ENCODE measurements around the gene MSH6. TPM values are rescaled to one million over a fixed set of nuclear protein-coding genes. Genes with fewer than 3 reads are reported as not detected.

Gene MSH6
- total and polyA plus RNA-seq, 2 of the 13 experiments (the other 11 are each of a cell fraction or from before 2014, with no cell fraction given): 20.8 to 113 TPM

GRCh38 chr2:47741637-47742036, 41.3 kb upstream of the MSH6 start:
- no TSS peak for BruUV-seq (replicated peaks)
- intact Hi-C loops (cut with micrococcal nuclease; ENCODE audit: unreplicated experiment) (no loop called here), in situ Hi-C loops (cut with HindIII; ENCODE audit: extremely low pct_ligation_motif_present, low pct_unique_long_range_greater_than_20kb) (no loop called here)
- Histone ChIP-seq H3K4me3 (replicated peaks in 1 of 3; ENCODE audit: insufficient read depth in 1 of 3, low read depth in 2 of 3, low read length in 3 of 3) (no peak overlapping the region), H3K4me2 (ENCODE audit: low read depth, low read length) (no peak overlapping the region), H3K9ac (ENCODE audit: insufficient read depth, low read depth, low read length) (no peak overlapping the region), H3K4me1 (ENCODE audit: insufficient read depth, low read length) (peaks cover 9% of the 10 kb centered on the region; the same call in 1 of the 2 replicates), H3K9me3 (ENCODE audit: low read length) (no peaks in the 10 kb centered on the region), H3K36me3 (replicated peaks in 1 of 2; ENCODE audit: control insufficient read depth in 1 of 2, insufficient read depth in 2 of 2, low read length in 2 of 2) (no peaks in the 10 kb centered on the region), H3K79me2 (ENCODE audit: insufficient read depth, low read length) (no peaks in the 10 kb centered on the region), H2AFZ (ENCODE audit: low read length) (no peak overlapping the region), H3K27ac (ENCODE audit: extremely low read length, insufficient read depth, low read length) (no peak overlapping the region), H3K27me3 (ENCODE audit: control insufficient read depth in 1 of 2, insufficient read depth in 2 of 2, low read length in 2 of 2) (peaks cover 0 to 7% of the 10 kb centered on the region in 2 experiments; a peak in 1 of 5 replicates), H4K20me1 (ENCODE audit: insufficient read depth, low read length) (no peaks in the 10 kb centered on the region)
- POLR2A ChIA-PET: no interaction called here
- ATAC-seq: no peak
- FAIRE-seq: no peak
- DNase-seq (ENCODE audit: low spot score): no peak
- TF ChIP-seq ARID3A (IDR thresholded peaks at IDR 0.05; ENCODE audit: low read depth, low read length) (no peak), TSC22D2 (CRISPR knock-in tag; IDR thresholded peaks at IDR 0.05; ENCODE audit: borderline replicate concordance) (no peak), YEATS2 (CRISPR knock-in tag; IDR thresholded peaks at IDR 0.05; ENCODE audit: borderline replicate concordance) (no peak), SPEN (CRISPR knock-in tag; IDR thresholded peaks at IDR 0.05; ENCODE audit: low read depth) (no peak), KDM3A (CRISPR knock-in tag; IDR thresholded peaks at IDR 0.05; ENCODE audit: low read depth) (no peak), ZNF547 (CRISPR knock-in tag; IDR thresholded peaks at IDR 0.05) (no peak)
- TF ChIP-seq, protein P1, sequence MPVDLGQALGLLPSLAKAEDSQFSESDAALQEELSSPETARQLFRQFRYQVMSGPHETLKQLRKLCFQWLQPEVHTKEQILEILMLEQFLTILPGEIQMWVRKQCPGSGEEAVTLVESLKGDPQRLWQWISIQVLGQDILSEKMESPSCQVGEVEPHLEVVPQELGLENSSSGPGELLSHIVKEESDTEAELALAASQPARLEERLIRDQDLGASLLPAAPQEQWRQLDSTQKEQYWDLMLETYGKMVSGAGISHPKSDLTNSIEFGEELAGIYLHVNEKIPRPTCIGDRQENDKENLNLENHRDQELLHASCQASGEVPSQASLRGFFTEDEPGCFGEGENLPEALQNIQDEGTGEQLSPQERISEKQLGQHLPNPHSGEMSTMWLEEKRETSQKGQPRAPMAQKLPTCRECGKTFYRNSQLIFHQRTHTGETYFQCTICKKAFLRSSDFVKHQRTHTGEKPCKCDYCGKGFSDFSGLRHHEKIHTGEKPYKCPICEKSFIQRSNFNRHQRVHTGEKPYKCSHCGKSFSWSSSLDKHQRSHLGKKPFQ (CRISPR knock-in tag; IDR thresholded peaks at IDR 0.05; ENCODE audit: insufficient replicate concordance): no peak
- 11% methylated on average over 3 of the region's 3 CpGs for WGBS (ENCODE audit: low lambda C conversion rate)
- CTCF ChIA-PET (ENCODE audit: low intra/inter-chr PET ratio, low total read pairs): no interaction called here
